Neuronal stem cell (in vitro differentiated cells): ENCODE results near the gene TRPC5OS. TPM values are rescaled to one million over a fixed set of nuclear protein-coding genes. Genes with fewer than 3 reads are reported as not detected.

ENCODE experiments used
- DNase-seq: peaks from one replicate; pipeline ENCODE4 v3.0.0-alpha.2; 2013; ENCODE audit warnings: low spot score
- H2AFZ ChIP-seq: one replicate; pipeline ENCODE4 v1.6.1; 2013; ENCODE audit warnings: mild to moderate bottlenecking, low read length, inconsistent platforms
- H2AK5ac ChIP-seq: 2 replicates; pipeline ENCODE4 v1.6.1; 2013; ENCODE audit warnings: low read depth, mild to moderate bottlenecking, inconsistent platforms, low read length, moderate library complexity, mixed read lengths
- H2BK120ac ChIP-seq: 2 replicates; pipeline ENCODE4 v1.6.1; 2013; ENCODE audit warnings: low read depth, mild to moderate bottlenecking, inconsistent platforms, low read length, moderate library complexity, mixed read lengths
- H2BK12ac ChIP-seq: one replicate; pipeline ENCODE4 v1.6.1; 2013; ENCODE audit warnings: low read length, inconsistent platforms
- H2BK15ac ChIP-seq: 2 replicates; pipeline ENCODE4 v1.6.1; 2013; ENCODE audit warnings: mild to moderate bottlenecking, low read length, inconsistent platforms, mixed read lengths
- H2BK5ac ChIP-seq: one replicate; pipeline ENCODE4 v1.6.1; 2013; ENCODE audit warnings: inconsistent platforms, mild to moderate bottlenecking, low read length, moderate library complexity
- H3K14ac ChIP-seq: one replicate; pipeline ENCODE4 v1.6.1; 2013; ENCODE audit warnings: low read length, inconsistent platforms
- H3K18ac ChIP-seq: 2 replicates; pipeline ENCODE4 v1.6.1; 2013; ENCODE audit warnings: low read length, inconsistent platforms
- H3K23ac ChIP-seq: 2 replicates; pipeline ENCODE4 v1.6.1; 2013; ENCODE audit warnings: low read depth, mild to moderate bottlenecking, mixed read lengths, low read length, inconsistent platforms; ENCODE audit not compliant: poor library complexity
- H3K27ac ChIP-seq: replicated peaks from 3 replicates; pipeline ENCODE4 v1.5.1; 2013; ENCODE audit warnings: low read length, inconsistent platforms
- H3K27me3 ChIP-seq, 3 experiments: 2 replicates each; pipeline ENCODE4 v1.6.1; 2013; ENCODE audit warnings: low read length in 3 of 3, mild to moderate bottlenecking in 2 of 3, inconsistent platforms in 1 of 3, low read depth in 1 of 3, mixed read lengths in 1 of 3, moderate library complexity in 1 of 3; ENCODE audit not compliant: control insufficient read depth in 3 of 3, insufficient read depth in 3 of 3
- H3K36me3 ChIP-seq, 2 donors: replicated peaks in 1 of 2; 2 replicates each; pipeline ENCODE4 v1.6.1; 2013; ENCODE audit warnings: low read length in 2 of 2; ENCODE audit not compliant: control insufficient read depth in 2 of 2, insufficient read depth in 2 of 2
- H3K4ac ChIP-seq: 2 replicates; pipeline ENCODE4 v1.6.1; 2013; ENCODE audit warnings: inconsistent platforms, mild to moderate bottlenecking, low read length, moderate library complexity
- H3K4me1 ChIP-seq, 2 donors: 1 replicate in 1 of 2; 2 replicates in 1 of 2; pipeline ENCODE4 v1.6.1; 2013; ENCODE audit warnings: low read length in 2 of 2, low read depth in 1 of 2; ENCODE audit not compliant: control insufficient read depth in 2 of 2, insufficient read depth in 1 of 2
- H3K4me2 ChIP-seq: one replicate; pipeline ENCODE4 v1.6.1; 2013; ENCODE audit warnings: mild to moderate bottlenecking, low read length, inconsistent platforms; ENCODE audit not compliant: insufficient read depth, poor library complexity, severe bottlenecking
- H3K4me3 ChIP-seq, 2 donors: 2 replicates each; pipeline ENCODE4 v1.5.1; 2013; ENCODE audit warnings: low read length in 2 of 2, mild to moderate bottlenecking in 2 of 2, inconsistent platforms in 1 of 2, moderate library complexity in 1 of 2
- H3K79me1 ChIP-seq: one replicate; pipeline ENCODE4 v1.6.1; 2013; ENCODE audit warnings: low read depth, mild to moderate bottlenecking, inconsistent platforms, low read length, moderate library complexity
- H3K9ac ChIP-seq: one replicate; pipeline ENCODE4 v1.6.1; 2013; ENCODE audit warnings: mild to moderate bottlenecking, low read depth, low read length, inconsistent platforms; ENCODE audit not compliant: poor library complexity
- H3K9me3 ChIP-seq, 2 donors: replicated peaks in 1 of 2; 2 replicates each; pipeline versions ENCODE3 to v1.6.1; 2013; ENCODE audit warnings: low read length in 2 of 2, mild to moderate bottlenecking in 2 of 2, inconsistent platforms in 1 of 2, low read depth in 1 of 2, mixed read lengths in 1 of 2, moderate library complexity in 1 of 2; ENCODE audit not compliant: control insufficient read depth in 2 of 2, insufficient read depth in 1 of 2
- H4K8ac ChIP-seq: one replicate; pipeline ENCODE4 v1.6.1; 2013; ENCODE audit warnings: low read depth, mild to moderate bottlenecking, inconsistent platforms, low read length, moderate library complexity
- H4K91ac ChIP-seq: one replicate; pipeline ENCODE4 v1.6.1; 2013; ENCODE audit warnings: low read length, low read depth, mild to moderate bottlenecking, inconsistent platforms; ENCODE audit not compliant: poor library complexity
- WGBS, 2 donors: extraction: QIAGEN DNeasy Blood & Tissue Kit; methylation state at CpG; one replicate each; pipeline ENCODE4 v1.1.7; 2013; ENCODE audit warnings: missing lambda C conversion rate in 2 of 2, mixed read lengths in 1 of 2; ENCODE audit not compliant: insufficient read length in 2 of 2, insufficient replicate concordance in 1 of 2; ENCODE audit errors: extremely low coverage in 2 of 2; 5-methylcytosine and 5-hydroxymethylcytosine counted together
- polyA plus RNA-seq, 2 experiments: library from polyadenylated mRNA; stranded (reverse); fragments of 200-250 nt; gene quantifications; one replicate each; pipeline ENCODE4 v1.2.3, GENCODE V29; 2013

Gene TRPC5OS
- 0.03 TPM for polyA plus RNA-seq (2013, experiment 1 of 2)
- 0.11 TPM for polyA plus RNA-seq (2013, experiment 2 of 2)

- no peak for DNase-seq
- no peak within 1 kb of the TSS for H3K27ac ChIP-seq
- H3K23ac ChIP-seq, result no peak within 1 kb of the TSS
- H4K8ac ChIP-seq, result no peak within 1 kb of the TSS
- H2BK15ac ChIP-seq, result no peak within 1 kb of the TSS
- no peak within 1 kb of the TSS for H2BK120ac ChIP-seq
- WGBS, 2 donors, result no CpG with 5 or more reads among the region's 1 CpG
- H3K36me3 ChIP-seq, result no peaks in the 10 kb centered on the region
- H3K4me3 ChIP-seq, result no peak within 1 kb of the TSS
- H4K91ac ChIP-seq, result no peak within 1 kb of the TSS
- no peak within 1 kb of the TSS for H2AFZ ChIP-seq
- no peaks in the 10 kb centered on the region for H3K4me1 ChIP-seq
- H3K4me2 ChIP-seq, result no peak within 1 kb of the TSS
- no peak within 1 kb of the TSS for H2BK12ac ChIP-seq
- no peaks in the 10 kb centered on the region for H3K79me1 ChIP-seq
- no peak within 1 kb of the TSS for H3K18ac ChIP-seq
- H3K14ac ChIP-seq, result no peak within 1 kb of the TSS
- H3K9me3 ChIP-seq, result no peaks in the 10 kb centered on the region
- no peak within 1 kb of the TSS for H2BK5ac ChIP-seq
- H2AK5ac ChIP-seq, result no peak within 1 kb of the TSS
- no peaks in the 10 kb centered on the region for H3K27me3 ChIP-seq
- H3K4ac ChIP-seq, result no peak within 1 kb of the TSS
- no peak within 1 kb of the TSS for H3K9ac ChIP-seq
These were observed at the start of gene TRPC5OS for GRCh38 chrX:111875881-111876280. TRPC5OS (plus strand) TSS chrX:111876181; CDS start chrX:111901850, 25,669 bp downstream.

DNA sequence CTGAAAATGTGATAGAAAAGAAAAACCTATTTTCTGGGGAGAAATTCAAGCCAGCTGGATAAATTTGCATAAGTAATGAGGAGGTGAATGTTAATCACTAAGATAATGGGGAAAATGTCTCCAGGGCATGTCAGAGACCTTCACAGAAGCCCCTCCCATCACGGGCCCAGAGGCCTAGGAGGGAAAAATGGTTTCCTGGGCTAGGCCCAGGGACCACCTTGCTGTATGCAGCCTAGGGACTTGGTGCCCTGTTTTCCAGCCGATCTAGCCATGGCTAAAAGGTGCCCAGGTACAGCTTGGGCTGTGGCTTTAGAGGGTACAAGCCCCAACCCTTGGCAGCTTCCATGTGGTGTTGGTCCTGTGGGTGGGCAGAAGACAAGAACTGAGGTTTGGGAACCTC, 46.6 kb upstream of the TRPC5OS start:
- Histone ChIP-seq H3K27me3 (no peaks in the 10 kb centered on the region), H3K4me1 (no peaks in the 10 kb centered on the region), H3K14ac (no peak overlapping the region), H2AFZ (no peak overlapping the region), H3K4ac (no peak overlapping the region), H3K4me3 (no peak overlapping the region), H3K18ac (no peak overlapping the region), H3K27ac (no peak overlapping the region), H3K4me2 (no peak overlapping the region), H2AK5ac (no peak overlapping the region), H3K23ac (no peak overlapping the region), H2BK12ac (no peak overlapping the region), H3K9me3 (no peaks in the 10 kb centered on the region), H2BK120ac (no peak overlapping the region), H4K91ac (no peak overlapping the region), H2BK5ac (no peak overlapping the region), H4K8ac (no peak overlapping the region), H2BK15ac (no peak overlapping the region), H3K79me1 (no peaks in the 10 kb centered on the region), H3K9ac (no peak overlapping the region), H3K36me3 (no peaks in the 10 kb centered on the region)
- DNase-seq, result no peak
- WGBS, 2 donors, result no CpG with 5 or more reads among the region's 2 CpGs

GRCh38 chrX:111830571-111830970, 45.4 kb upstream of the TRPC5OS start:
- no peak overlapping the region for H2AK5ac ChIP-seq

GRCh38 chrX:111831343-111831742, 44.6 kb upstream of the TRPC5OS start:
- no peak overlapping the region for H2BK12ac ChIP-seq
- H3K18ac ChIP-seq, result no peak overlapping the region
- H3K36me3 ChIP-seq, result no peaks in the 10 kb centered on the region
- no peak overlapping the region for H2BK5ac ChIP-seq
- H3K27ac ChIP-seq, result no peak overlapping the region
- H3K23ac ChIP-seq, result no peak overlapping the region
- DNase-seq, result no peak
- no peaks in the 10 kb centered on the region for H3K27me3 ChIP-seq
- H2AK5ac ChIP-seq, result no peak overlapping the region
- H3K9ac ChIP-seq, result no peak overlapping the region
- H3K4me2 ChIP-seq, result no peak overlapping the region
- no peak overlapping the region for H4K91ac ChIP-seq
- no peak overlapping the region for H3K14ac ChIP-seq
- WGBS, 2 donors, result no CpG with 5 or more reads among the region's 1 CpG
- no peak overlapping the region for H4K8ac ChIP-seq
- H3K4me3 ChIP-seq, result no peak overlapping the region
- H2BK15ac ChIP-seq, result no peak overlapping the region
- no peaks in the 10 kb centered on the region for H3K4me1 ChIP-seq
- H2AFZ ChIP-seq, result no peak overlapping the region
- no peaks in the 10 kb centered on the region for H3K9me3 ChIP-seq
- H3K4ac ChIP-seq, result no peak overlapping the region
- no peak overlapping the region for H2BK120ac ChIP-seq
- H3K79me1 ChIP-seq, result no peaks in the 10 kb centered on the region

More at GRCh38 chrX:111830571-111830970, 45.4 kb upstream of the TRPC5OS start:
- Histone ChIP-seq H3K36me3 (no peaks in the 10 kb centered on the region), H3K27me3 (no peaks in the 10 kb centered on the region), H3K9ac (no peak overlapping the region), H4K8ac (no peak overlapping the region), H3K14ac (no peak overlapping the region), H3K4ac (no peak overlapping the region), H2BK5ac (no peak overlapping the region), H3K4me3 (no peak overlapping the region), H3K4me1 (no peaks in the 10 kb centered on the region), H3K4me2 (no peak overlapping the region), H3K79me1 (no peaks in the 10 kb centered on the region), H2BK12ac (no peak overlapping the region), H3K18ac (no peak overlapping the region), H2BK15ac (no peak overlapping the region), H3K9me3 (no peaks in the 10 kb centered on the region), H3K23ac (no peak overlapping the region), H3K27ac (no peak overlapping the region), H2BK120ac (no peak overlapping the region), H2AFZ (no peak overlapping the region), H4K91ac (no peak overlapping the region)
- no peak for DNase-seq
- no CpG with 5 or more reads among the region's 2 CpGs for WGBS, 2 donors
